ENCODE results near the gene AQP12B. TPM values are rescaled to one million over a fixed set of nuclear protein-coding genes. Genes with fewer than 3 reads are reported as not detected.
"Not testable (repeated sequence)": the region's sequence is repeated elsewhere in the genome, so short reads cannot be mapped to it uniquely, and the experiment has no call there.

Gene AQP12B
- total RNA-seq, 2 donors from 2014 or later = not detected

DNA sequence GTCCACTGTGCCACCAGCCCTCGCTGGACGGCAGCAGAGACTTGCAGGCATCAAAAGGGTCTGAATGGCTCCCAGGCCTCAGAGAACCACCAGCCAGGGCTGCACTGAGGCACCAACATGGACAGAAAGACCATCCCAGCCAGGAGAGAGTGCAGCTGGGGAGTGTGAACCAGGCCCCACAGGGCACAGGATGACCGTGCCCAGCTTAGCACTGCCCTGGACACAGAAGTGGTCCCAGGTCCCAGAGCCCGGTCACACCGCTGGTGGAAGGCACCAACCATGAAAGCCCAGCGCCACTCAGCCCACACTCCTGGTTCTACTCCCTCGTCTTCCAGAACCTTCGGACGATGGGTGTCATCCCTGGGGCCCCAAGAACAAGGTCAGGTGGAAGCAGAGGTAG is 29.4 kb upstream of the AQP12B start:
- H3K27ac Mint-ChIP-seq = no peak overlapping the region
- no peak for ATAC-seq (replicated peaks)
- H3K4me3 Mint-ChIP-seq = no peak overlapping the region
- H3K27me3 Mint-ChIP-seq = peaks cover 3% of the 10 kb centered on the region
- H3K9me3 Mint-ChIP-seq = no peaks in the 10 kb centered on the region
- no peaks in the 10 kb centered on the region for H3K36me3 Mint-ChIP-seq (ENCODE audit: low read depth)
- no peaks in the 10 kb centered on the region for H3K4me1 Mint-ChIP-seq

DNA sequence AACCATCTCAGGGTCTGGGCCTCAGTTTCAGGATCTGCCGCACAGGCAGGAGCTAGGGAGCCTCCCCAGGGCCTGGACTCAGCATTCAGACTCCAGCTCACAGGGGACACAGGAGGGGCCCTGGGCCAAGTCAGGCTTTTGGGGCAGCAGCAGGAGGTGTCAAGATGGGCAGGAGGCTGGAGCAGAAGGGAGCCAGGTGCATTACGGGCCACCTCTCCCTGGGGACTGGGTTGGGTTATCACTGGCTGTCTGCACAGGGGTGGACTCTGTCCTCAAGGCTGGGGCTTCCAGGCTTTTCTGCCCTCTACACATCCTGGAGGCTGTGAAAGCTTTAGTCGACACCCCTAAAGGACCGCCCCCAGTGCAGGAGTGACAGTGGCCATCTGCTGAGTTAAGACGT is 29.0 kb upstream of the AQP12B start:
- H3K9me3 Mint-ChIP-seq = no peaks in the 10 kb centered on the region
- H3K36me3 Mint-ChIP-seq (ENCODE audit: low read depth) = no peaks in the 10 kb centered on the region
- peaks cover 3% of the 10 kb centered on the region for H3K27me3 Mint-ChIP-seq
- no peak for ATAC-seq (replicated peaks)
- H3K4me3 Mint-ChIP-seq = no peak overlapping the region
- H3K4me1 Mint-ChIP-seq = no peaks in the 10 kb centered on the region
- no peak overlapping the region for H3K27ac Mint-ChIP-seq

DNA sequence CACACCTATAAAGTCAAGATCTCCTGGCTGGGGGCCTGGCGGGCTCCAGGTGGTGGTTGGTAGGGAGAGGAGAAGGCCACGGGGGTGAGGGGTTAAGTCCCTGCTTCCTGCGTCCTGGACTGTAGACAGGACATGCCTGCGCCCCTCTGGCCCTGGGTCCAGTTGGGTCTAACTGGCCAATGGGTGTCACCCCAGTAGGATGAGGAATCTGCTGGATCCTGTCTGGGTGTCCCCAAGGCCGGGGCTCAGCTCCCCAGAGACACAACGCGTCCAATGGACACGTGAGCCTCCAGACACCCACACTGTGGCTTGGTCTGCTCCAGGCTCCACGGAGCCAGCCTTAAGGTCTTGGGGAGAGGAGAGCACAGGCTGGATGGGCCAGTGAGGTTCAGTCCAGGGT is 28.6 kb upstream of the AQP12B start:
- H3K9me3 Mint-ChIP-seq = no peaks in the 10 kb centered on the region
- H3K36me3 Mint-ChIP-seq (ENCODE audit: low read depth) = no peaks in the 10 kb centered on the region
- H3K27me3 Mint-ChIP-seq = peaks cover 3% of the 10 kb centered on the region
- ATAC-seq (replicated peaks) = no peak
- no peak overlapping the region for H3K27ac Mint-ChIP-seq
- no peak overlapping the region for H3K4me3 Mint-ChIP-seq
- H3K4me1 Mint-ChIP-seq = no peaks in the 10 kb centered on the region

DNA sequence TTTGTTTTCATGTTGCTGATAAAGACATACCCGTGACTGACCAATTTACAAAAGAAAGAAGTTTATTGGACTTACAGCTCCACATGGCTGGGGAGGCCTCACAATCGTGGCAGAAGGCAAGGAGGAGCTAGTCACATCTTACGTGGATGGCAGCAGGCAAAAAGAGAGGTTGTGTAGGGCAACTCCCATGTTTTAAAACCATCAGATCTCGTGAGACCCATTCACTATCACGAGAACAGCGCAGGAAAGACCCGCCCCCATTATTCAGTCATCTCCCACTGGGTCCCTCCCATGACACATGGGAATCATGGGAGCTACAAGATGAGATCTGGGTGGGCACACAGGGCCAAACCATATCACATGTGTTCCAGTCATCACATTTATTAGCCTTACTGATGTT is 25.8 kb upstream of the AQP12B start:
- no peaks in the 10 kb centered on the region for H3K9me3 Mint-ChIP-seq
- H3K36me3 Mint-ChIP-seq (ENCODE audit: low read depth) = no peaks in the 10 kb centered on the region
- no peak for ATAC-seq (replicated peaks)
- H3K27me3 Mint-ChIP-seq = peaks cover 11% of the 10 kb centered on the region
- H3K27ac Mint-ChIP-seq = no peak overlapping the region
- H3K4me1 Mint-ChIP-seq = peaks cover 12% of the 10 kb centered on the region
- no peak overlapping the region for H3K4me3 Mint-ChIP-seq

DNA sequence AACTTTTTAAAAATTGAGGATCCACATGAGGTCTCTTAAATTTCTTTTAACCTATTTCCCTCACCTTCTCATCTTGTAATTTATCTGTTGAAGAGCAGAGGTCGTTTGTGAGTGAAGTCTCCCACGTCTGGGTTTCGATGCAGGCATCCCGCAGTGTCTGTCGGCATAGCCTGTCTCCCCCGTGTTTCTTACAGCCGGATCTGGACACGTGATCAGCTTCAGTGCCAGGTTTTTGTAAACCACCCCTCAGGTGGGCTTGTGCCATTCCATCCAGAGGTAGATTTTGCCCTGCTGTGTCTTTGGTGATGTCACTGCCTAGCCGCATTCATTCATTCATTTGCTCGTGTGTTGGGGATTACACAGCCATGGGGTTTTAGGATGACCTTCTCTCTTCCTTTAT is 25.1 kb upstream of the AQP12B start:
- Mint-ChIP-seq H3K9me3 (no peaks in the 10 kb centered on the region), H3K27me3 (peaks cover 11% of the 10 kb centered on the region), H3K36me3 (ENCODE audit: low read depth) (no peaks in the 10 kb centered on the region), H3K4me1 (peaks cover 12% of the 10 kb centered on the region), H3K4me3 (no peak overlapping the region), H3K27ac (no peak overlapping the region)
- no peak for ATAC-seq (replicated peaks)

DNA sequence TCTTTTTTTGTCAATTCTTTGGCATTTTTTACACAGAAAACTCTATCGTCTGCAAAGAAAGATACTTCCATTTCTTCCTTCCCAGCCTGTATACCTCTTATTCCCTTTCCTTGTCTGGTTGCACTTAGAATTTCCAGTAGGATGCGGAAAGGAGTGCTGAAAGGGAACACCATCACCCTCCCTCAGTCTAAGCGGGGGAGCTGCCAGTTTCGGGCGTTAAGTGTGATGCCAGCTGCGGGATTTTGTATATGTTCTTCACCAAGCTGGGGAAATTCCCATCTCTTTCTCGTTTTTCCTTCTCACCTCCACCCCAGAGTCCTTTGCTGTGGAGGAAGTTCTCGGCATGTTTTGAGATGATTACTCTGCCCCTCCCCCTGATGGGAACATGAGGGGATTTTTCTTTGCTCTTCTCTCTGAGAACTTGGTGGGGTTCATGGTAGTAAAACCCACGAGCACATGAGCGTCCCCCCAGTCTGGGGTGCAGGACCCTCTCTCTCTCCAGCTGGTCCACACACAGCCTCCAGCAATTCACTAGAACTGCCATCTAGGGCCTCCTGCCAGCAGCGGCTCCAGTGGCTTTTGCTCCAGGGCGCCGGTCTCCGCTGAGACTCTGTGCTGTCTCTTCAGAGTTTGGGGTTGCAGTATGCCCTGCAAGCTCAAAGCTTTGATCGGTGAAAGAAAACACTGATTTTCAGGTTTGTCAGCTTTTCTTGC is 24.5 kb upstream of the AQP12B start:
- peaks cover 11% of the 10 kb centered on the region for H3K27me3 Mint-ChIP-seq
- no peak overlapping the region for H3K4me3 Mint-ChIP-seq
- H3K36me3 Mint-ChIP-seq (ENCODE audit: low read depth) = no peaks in the 10 kb centered on the region
- no peaks in the 10 kb centered on the region for H3K9me3 Mint-ChIP-seq
- H3K27ac Mint-ChIP-seq = no peak overlapping the region
- H3K4me1 Mint-ChIP-seq = peaks cover 12% of the 10 kb centered on the region
- no peak for ATAC-seq (replicated peaks)

DNA sequence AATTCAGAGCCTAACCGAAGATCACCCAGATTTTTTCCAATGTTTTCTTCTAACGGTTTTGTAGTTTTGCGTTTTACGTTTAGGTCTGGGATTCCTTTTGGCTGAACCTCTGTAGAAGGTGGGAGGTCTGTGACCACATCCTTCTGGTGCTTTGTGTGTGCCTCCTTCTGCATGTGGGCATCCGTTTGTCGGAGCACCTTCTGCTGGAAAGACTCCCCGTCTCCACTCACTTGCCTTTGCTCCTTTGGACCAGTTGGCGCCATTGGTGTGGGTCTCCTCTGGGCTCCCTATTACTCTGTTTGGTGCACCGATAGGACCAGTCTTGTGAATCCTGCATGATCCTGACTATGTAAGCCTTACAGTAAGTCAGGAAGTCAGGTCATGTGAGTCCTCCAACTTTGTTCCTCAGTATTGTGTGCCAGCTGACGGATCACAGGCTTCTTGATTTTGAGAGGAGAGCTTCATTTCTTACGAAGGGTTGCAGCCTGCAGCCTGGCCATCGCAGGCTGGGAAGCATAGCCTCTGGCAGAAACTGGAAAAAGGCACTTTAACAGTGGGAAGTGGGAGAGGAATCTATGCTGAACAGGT is 22.6 kb upstream of the AQP12B start:
- Mint-ChIP-seq H3K27me3 (peaks cover 8% of the 10 kb centered on the region), H3K36me3 (ENCODE audit: low read depth) (no peaks in the 10 kb centered on the region), H3K9me3 (no peaks in the 10 kb centered on the region), H3K4me1 (peaks cover 12% of the 10 kb centered on the region), H3K27ac (no peak overlapping the region), H3K4me3 (peak overlapping the region; percentile 58)
- ATAC-seq (replicated peaks) = peak; percentile 37

DNA sequence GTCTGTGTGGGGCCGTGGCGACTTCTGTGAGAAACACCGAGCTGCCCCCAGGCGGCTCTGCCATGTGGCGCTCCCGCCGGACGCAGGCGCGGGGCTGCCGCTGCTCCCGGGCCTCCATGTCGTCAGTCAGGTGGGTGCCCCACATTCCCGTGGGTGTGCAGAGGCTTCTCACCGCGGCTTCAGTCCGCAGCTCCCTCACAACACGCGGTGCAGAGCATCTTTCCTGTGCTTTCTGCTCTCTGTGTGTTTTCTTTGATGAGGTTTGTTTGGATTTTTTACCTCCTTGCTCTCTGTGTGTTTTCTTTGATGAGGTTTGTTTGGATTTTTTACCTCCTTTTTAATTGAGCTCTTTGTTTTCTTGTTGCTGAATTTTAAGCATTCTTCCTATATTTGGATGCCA is 22.0 kb upstream of the AQP12B start:
- peaks cover 8% of the 10 kb centered on the region for H3K27me3 Mint-ChIP-seq
- H3K27ac Mint-ChIP-seq = no peak overlapping the region
- peak; percentile 69 for ATAC-seq (replicated peaks)
- peak overlapping the region; percentile 58 for H3K4me3 Mint-ChIP-seq
- no peaks in the 10 kb centered on the region for H3K9me3 Mint-ChIP-seq
- H3K4me1 Mint-ChIP-seq = peaks cover 12% of the 10 kb centered on the region
- H3K36me3 Mint-ChIP-seq (ENCODE audit: low read depth) = no peaks in the 10 kb centered on the region

DNA sequence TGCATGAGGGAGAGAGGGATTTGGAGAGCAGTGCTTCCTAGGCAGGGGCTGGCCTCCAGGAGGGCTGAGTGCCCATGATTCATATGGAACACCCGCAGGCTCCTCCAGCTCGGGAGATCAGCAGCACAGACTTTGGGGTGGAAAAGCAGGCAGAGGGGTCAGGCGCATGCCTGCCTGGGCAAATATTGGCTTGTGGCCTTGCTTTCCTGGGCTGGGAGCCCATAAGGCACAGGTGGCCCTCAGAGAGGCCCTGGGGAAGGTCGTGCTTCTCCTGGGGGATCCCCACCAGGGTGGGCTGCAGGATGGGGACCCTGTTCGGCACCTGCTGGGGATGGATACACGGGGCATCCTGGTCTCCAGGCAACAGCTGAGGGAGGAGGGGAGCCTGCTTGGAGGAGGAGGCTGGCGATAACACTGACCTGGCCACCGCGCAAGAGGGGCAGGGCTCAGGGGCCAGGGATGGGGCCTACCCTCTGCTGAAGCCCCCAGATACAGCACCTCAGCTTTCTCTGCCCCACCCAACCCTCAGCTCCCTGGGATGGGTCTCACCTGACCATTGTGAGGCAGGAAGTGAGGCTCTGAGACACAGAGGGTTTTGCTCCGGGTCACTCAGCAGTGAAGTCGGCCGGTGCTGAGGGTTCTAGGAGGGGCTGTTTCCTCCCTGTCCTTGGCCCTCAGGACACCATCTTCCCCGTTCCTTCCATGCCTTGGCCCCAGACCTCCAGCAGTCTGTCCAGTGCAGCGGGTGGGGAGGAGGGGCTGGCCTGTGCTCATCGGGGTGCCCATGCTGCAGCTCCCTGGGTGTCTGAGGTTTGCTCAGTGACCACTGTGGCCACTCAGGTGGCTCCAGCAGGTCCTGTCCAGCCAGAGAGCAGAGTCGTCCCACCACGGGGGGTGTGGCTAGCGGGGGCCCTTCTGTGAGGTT is 21.0 kb upstream of the AQP12B start:
- Mint-ChIP-seq H3K9me3 (no peaks in the 10 kb centered on the region), H3K4me1 (peaks cover 12% of the 10 kb centered on the region), H3K4me3 (no peak overlapping the region), H3K36me3 (ENCODE audit: low read depth) (no peaks in the 10 kb centered on the region), H3K27me3 (peaks cover 8% of the 10 kb centered on the region), H3K27ac (no peak overlapping the region)
- ATAC-seq (replicated peaks) = no peak

DNA sequence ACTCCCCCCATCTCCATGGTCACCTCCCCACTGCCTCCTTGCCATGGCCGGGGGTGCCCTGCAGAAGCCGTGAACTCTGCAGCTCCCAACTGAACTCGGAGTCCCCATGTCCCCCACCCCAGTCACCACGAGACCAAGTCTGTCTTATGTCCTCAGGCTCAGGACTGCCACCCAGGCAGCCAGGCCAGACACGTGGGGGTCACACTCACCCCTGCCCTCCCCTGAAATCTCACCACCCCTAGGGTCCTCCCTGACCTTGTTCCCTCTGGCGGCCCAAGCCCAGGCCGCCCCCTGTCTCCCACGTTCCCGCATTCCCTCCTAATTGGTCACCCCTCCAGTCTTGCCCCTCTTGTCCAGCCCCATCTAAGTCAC is 19.9 kb upstream of the AQP12B start:
- Mint-ChIP-seq H3K9me3 (no peaks in the 10 kb centered on the region), H3K4me1 (peaks cover 12% of the 10 kb centered on the region), H3K27ac (no peak overlapping the region), H3K27me3 (peaks cover 8% of the 10 kb centered on the region), H3K4me3 (no peak overlapping the region), H3K36me3 (ENCODE audit: low read depth) (no peaks in the 10 kb centered on the region)
- no peak for ATAC-seq (replicated peaks)

DNA sequence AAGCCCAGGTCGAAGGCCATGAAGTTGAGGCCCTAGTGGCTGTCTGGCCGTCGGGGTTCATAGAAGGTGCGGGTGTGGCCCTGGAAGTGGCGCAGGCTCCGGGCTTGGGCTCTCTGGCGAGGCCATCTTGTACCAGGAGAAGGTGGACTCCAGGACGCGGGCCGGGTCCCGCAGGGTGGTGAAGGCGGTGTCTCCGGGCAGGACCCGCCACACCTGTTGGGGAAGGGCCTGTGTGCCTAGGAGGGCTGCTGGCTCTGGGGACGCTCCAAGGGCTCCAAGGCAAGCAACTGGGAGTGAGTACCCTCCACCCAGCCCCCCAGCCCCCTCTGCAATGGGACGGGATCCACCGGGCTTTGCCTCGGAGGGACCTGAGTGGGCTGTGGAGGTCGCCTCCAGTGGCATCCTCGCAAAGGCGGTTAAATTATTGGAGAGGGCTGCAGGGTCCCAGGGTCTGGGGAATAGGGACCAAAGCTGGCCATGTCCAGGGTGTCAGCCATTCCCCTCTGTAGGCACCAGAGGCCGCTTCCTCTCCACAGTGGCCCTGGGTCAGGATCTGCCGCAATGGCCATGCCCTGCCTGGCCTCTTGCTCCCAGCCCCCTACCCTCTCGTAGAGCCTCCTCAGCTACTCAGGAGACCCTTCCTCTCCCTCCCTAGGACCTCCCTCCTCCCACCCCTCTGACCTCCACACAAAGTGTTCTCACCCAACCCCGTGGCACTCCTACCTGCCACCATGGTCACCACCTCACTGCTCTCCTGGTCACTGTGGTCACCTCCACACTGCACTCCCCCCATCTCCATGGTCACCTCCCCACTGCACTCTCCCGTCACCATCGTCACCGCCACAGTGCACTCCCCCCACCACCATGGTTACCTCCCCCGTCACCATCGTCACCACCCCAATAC is 19.3 kb upstream of the AQP12B start:
- Mint-ChIP-seq H3K4me1 (peaks cover 12% of the 10 kb centered on the region), H3K27me3 (peaks cover 8% of the 10 kb centered on the region), H3K4me3 (no peak overlapping the region), H3K9me3 (no peaks in the 10 kb centered on the region), H3K27ac (no peak overlapping the region), H3K36me3 (ENCODE audit: low read depth) (no peaks in the 10 kb centered on the region)
- no peak for ATAC-seq (replicated peaks)

DNA sequence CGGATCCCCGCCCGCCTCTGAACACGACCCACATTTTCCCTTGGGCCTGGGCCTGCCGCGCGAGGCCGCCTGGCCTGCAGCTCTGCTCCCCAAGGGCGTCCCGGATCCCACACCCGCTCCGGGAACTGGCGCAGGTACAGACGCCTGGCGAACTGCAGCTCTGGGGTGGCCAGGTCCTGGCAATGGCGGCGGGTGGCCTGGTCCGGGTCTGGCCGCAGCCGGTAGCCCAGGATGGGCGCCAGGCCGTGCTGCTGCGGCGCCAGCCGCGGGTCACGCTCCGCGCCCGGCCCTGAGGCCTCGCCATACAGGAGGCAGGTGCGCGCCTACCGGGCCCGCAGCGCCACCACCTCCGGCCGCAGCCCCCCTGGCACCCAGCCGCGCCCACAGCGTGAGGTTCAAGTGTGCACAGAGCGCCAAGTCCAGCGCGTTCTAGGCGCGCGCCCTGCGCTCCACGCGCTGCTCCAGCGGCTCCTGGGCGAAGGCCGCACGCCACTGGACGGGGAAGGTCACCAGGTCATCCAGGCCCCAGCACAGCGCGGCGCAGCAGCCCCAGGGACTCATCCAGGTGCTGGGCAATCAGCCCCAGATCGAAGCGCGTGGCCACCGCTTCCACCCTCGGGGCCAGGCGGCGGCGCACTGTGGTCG is 18.5 kb upstream of the AQP12B start:
- no peaks in the 10 kb centered on the region for H3K36me3 Mint-ChIP-seq (ENCODE audit: low read depth)
- H3K27me3 Mint-ChIP-seq = peaks cover 8% of the 10 kb centered on the region
- peaks cover 12% of the 10 kb centered on the region for H3K4me1 Mint-ChIP-seq
- no peaks in the 10 kb centered on the region for H3K9me3 Mint-ChIP-seq
- ATAC-seq (replicated peaks) = no peak
- no peak overlapping the region for H3K27ac Mint-ChIP-seq
- H3K4me3 Mint-ChIP-seq = no peak overlapping the region

DNA sequence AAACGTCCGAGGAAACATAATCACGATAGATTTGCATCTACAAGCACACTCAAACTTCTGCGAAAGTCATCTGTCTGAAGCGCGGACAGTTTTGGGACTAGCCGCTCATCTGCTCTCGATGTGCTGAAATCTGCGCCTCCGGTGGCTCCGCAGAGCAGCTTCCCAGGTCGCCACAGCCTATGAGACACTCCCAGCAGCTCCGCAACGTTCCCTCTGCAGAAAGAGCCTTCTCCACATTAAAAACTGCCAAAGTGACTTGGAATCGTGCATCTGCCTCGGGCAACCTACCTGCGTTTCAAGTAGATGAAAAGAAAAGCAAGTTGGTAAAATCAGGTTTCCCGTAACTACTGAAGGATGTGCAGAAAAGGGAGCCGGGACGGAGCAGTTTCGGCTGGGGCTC is 17.9 kb upstream of the AQP12B start:
- not testable (repeated sequence) for H3K4me3 Mint-ChIP-seq; H3K9me3 Mint-ChIP-seq; H3K27ac Mint-ChIP-seq; ATAC-seq (replicated peaks); H3K27me3 Mint-ChIP-seq; H3K36me3 Mint-ChIP-seq (ENCODE audit: low read depth)
- peaks cover 11% of the 10 kb centered on the region for H3K4me1 Mint-ChIP-seq

DNA sequence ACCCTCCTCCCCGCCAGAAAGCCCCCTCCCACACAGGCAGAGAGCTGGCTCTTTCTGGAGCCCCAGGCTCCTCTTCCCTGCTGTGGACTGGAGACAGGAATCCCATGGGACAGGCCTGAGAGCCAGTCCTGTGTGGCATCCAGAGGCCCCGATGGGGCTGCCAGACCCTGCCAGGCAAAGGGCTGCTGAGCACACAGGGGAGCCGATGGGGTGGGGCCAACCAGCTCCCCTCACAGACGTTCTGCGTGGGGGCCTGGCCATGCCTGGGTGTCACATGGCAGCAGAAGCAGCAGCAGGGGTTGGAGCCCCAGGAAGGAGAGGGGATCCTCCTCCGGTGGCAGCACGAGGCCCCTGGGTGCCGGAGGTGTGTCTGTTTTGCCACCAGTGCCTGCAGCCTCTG is 17.1 kb upstream of the AQP12B start:
- not testable (repeated sequence) for ATAC-seq (replicated peaks); H3K36me3 Mint-ChIP-seq (ENCODE audit: low read depth); H3K4me3 Mint-ChIP-seq; H3K27me3 Mint-ChIP-seq; H3K4me1 Mint-ChIP-seq; H3K27ac Mint-ChIP-seq; H3K9me3 Mint-ChIP-seq
